Stimulated activated naive B cell treated with anti-CD40 and anti-IgM and Interleukin-4, amounts not matched to agents 10 μg/mL and 1 μg/mL and 100 μg/mL, for 72 hours (primary cell): ENCODE results near the gene RBBP8.
A peak's percentile ranks its signal among the peaks of the same experiment; 100 is the strongest.
"Not testable (repeated sequence)": the region's sequence is repeated elsewhere in the genome, so short reads cannot be mapped to it uniquely, and the experiment has no call there.

ENCODE experiments used
- ATAC-seq, 2 donors: fragments of 150-1000 bp; cut with Tn5 transposase; replicated peaks; 2 replicates each; pipeline ENCODE4 v1.10.0; 2021; ENCODE audit warnings: moderate library complexity in 1 of 2
- DNase-seq: peaks from one replicate; pipeline ENCODE4 v3.0.0; 2021
- H3K27ac Mint-ChIP-seq: one replicate; pipeline ENCODE4 v1.8.0; 2022; ENCODE audit warnings: mild to moderate bottlenecking, mixed read lengths
- H3K27me3 Mint-ChIP-seq, 2 donors: one replicate each; pipeline ENCODE4 v1.8.0; 2022; ENCODE audit warnings: mixed read lengths in 2 of 2
- H3K36me3 Mint-ChIP-seq, 2 donors: one replicate each; pipeline ENCODE4 v1.8.0; 2022; ENCODE audit warnings: mixed read lengths in 2 of 2, mild to moderate bottlenecking in 1 of 2
- H3K4me1 Mint-ChIP-seq, 2 donors: one replicate each; pipeline ENCODE4 v1.8.0; 2022; ENCODE audit warnings: mixed read lengths in 2 of 2, mild to moderate bottlenecking in 1 of 2
- H3K4me3 Mint-ChIP-seq, 2 donors: one replicate each; pipeline ENCODE4 v1.8.0; 2022; ENCODE audit warnings: mild to moderate bottlenecking in 2 of 2, mixed read lengths in 2 of 2, moderate library complexity in 1 of 2
- H3K9me3 Mint-ChIP-seq, 2 donors: one replicate each; pipeline ENCODE4 v1.8.0; 2022; ENCODE audit warnings: mixed read lengths in 2 of 2, mild to moderate bottlenecking in 1 of 2

The RBBP8 gene

DNA sequence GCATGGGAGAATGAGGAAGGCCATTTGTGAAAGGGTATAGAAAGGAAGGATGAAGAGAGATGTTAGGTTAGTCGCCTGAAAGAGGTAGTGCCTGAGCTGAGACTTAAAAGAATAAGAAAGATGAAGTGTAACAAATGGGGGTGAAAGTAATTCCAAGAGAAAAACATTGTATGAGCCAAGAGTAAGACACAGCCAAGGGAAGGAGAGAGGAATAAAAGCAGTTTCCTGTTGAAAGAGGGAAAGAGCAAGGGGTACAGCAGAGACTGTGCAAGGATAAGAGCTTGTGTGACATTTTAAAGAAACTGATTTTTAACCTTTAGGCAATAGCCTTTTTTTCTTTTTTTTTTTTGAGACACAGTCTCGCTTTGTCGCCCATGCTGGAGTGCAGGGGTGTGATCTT is 4.8 kb upstream of the RBBP8 start:
- DNase-seq (no peak), ATAC-seq (no peak)
- H3K36me3 Mint-ChIP-seq: no peaks in the 10 kb centered on the region
- H3K9me3 Mint-ChIP-seq: no peaks in the 10 kb centered on the region
- H3K4me1 Mint-ChIP-seq: peaks cover 5 to 7% of the 10 kb centered on the region in 2 donors
- no peak overlapping the region for H3K4me3 Mint-ChIP-seq
- H3K27me3 Mint-ChIP-seq: no peaks in the 10 kb centered on the region
- no peak overlapping the region for H3K27ac Mint-ChIP-seq

DNA sequence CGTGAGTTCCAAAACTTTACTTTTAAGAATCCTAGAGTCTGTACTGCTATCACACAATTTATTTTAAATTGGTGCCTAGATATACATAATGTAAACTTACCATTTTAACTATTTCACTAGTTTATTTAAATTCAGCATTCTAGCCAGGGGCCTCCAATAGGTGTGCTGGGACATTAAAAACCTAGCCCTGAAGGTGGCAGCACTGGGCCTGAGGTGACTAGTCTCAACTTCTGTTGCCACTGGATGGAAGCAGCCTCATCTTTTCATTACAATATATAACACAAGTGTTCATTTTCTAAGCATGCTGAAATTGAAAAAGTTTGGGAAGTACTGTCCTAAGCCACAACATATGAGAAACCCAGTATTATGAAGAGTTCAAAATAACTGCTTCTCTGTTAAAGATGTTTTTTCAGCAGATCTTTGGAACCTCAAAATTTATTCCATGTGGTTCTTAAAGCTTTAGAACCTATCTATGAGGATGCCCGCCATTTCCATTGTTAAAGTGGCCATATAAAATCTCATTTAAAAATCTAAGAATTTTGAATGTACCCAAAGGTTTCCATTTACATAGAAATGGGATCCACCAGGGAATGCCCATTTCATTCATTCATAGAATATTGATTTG is 2.9 kb upstream of the RBBP8 start:
- DNase-seq: peak; percentile 53
- no peak overlapping the region for H3K27ac Mint-ChIP-seq
- ATAC-seq: peak; percentile 33 to 45
- no peaks in the 10 kb centered on the region for H3K36me3 Mint-ChIP-seq
- H3K4me1 Mint-ChIP-seq: peaks cover 13 to 16% of the 10 kb centered on the region in 2 donors
- H3K4me3 Mint-ChIP-seq: no peak overlapping the region
- H3K27me3 Mint-ChIP-seq: no peaks in the 10 kb centered on the region
- H3K9me3 Mint-ChIP-seq: no peaks in the 10 kb centered on the region

DNA sequence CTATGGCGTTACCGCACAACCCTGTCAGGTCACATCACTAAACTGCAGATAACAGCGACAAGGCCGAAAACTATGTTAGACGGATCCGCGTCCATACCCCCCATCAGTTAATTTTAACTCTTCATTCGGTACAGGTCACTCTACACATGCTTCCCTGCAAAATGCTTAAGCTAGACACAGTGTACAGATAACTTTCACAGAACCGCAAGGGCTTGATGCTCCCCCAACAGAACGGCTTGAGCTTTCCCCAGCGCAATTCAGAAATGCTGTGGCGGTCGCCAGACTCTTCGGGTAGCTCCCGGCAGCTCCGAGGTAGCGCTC is 283 bp upstream of the RBBP8 start:
- H3K4me3 Mint-ChIP-seq: peak overlapping the region; percentile 87 to 93
- H3K9me3 Mint-ChIP-seq: no peaks in the 10 kb centered on the region
- no peaks in the 10 kb centered on the region for H3K27me3 Mint-ChIP-seq
- H3K36me3 Mint-ChIP-seq: peaks cover 4 to 5% of the 10 kb centered on the region in 2 donors
- H3K27ac Mint-ChIP-seq: peak overlapping the region; percentile 97
- peaks cover 13 to 16% of the 10 kb centered on the region in 2 donors for H3K4me1 Mint-ChIP-seq
- ATAC-seq: peak; percentile 54 to 57
- DNase-seq: no peak

DNA sequence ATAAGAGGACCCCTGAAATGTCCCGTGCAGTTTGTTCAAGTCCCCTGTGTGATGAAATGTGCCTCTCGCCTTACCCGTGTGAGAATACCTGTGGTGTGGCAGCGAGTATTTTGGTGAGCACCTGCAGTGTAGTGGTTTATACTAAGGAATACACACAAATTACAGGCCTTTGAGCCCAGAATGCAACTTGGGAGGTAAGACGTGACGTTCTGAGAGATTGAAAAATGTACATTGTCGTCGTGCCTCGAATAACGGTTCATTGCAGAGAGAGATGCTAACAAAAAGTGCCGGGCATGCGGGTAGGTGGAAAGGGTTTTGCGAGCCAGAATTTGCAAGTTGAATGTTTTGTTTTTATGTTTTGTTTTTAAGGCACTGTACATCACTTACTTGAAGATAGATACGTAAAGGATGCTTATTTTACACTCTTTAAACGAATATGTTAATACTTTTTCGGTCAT is 867 bp downstream of the RBBP8 start:
- H3K27ac Mint-ChIP-seq: peak overlapping the region; percentile 97
- peak overlapping the region; percentile 87 to 93 for H3K4me3 Mint-ChIP-seq
- no peaks in the 10 kb centered on the region for H3K9me3 Mint-ChIP-seq
- H3K36me3 Mint-ChIP-seq: peaks cover 13% of the 10 kb centered on the region in 2 donors
- no peaks in the 10 kb centered on the region for H3K27me3 Mint-ChIP-seq
- ATAC-seq: peak; percentile 31 to 41
- H3K4me1 Mint-ChIP-seq: peaks cover 11 to 17% of the 10 kb centered on the region in 2 donors
- DNase-seq: no peak

DNA sequence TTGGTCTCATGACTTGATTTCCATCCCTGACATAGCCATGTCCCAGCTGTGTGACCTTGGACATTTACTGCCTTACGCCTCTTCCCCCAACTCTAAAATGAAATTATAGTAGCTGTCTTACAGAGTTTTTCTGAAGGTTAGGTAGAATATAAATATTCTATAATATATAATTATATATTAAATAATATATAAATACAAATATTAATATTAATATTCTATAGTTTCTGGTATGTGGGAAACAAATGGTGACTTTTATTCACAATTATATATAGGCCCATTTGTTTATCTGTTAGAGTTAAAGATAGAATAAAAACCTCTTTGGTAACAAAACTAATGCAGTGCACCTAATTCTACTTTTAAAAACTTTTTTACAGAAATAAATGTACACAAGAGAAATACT is 1.7 kb downstream of the RBBP8 start:
- H3K27ac Mint-ChIP-seq: no peak overlapping the region
- DNase-seq: no peak
- H3K4me1 Mint-ChIP-seq: peaks cover 12 to 25% of the 10 kb centered on the region in 2 donors
- no peak for ATAC-seq
- H3K4me3 Mint-ChIP-seq: peak overlapping the region; percentile 61 to 75
- peaks cover 18 to 20% of the 10 kb centered on the region in 2 donors for H3K36me3 Mint-ChIP-seq
- H3K9me3 Mint-ChIP-seq: no peaks in the 10 kb centered on the region
- H3K27me3 Mint-ChIP-seq: no peaks in the 10 kb centered on the region

DNA sequence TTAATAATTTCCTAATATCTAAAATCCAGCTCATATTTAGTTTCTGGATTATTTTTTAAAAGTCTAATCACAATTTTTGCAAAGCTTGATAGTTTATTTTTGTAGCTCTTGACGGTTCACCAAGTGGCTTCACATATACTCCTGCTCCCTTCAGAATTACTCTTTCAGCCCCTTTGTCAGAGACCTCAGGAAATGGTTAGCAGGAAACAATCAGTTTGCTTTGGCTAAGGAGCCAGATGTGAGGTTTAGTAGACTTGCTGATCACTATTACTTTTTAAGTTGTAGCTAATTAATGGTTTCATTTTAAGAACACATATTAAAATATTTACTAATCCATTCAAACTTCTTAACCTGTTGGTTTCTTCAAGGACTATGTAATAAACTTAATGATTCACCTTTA is 2.3 kb downstream of the RBBP8 start:
- ATAC-seq (no peak), DNase-seq (no peak)
- Mint-ChIP-seq H3K36me3 (peaks cover 21 to 23% of the 10 kb centered on the region in 2 donors), H3K27me3 (no peaks in the 10 kb centered on the region), H3K27ac (no peak overlapping the region), H3K9me3 (no peaks in the 10 kb centered on the region), H3K4me3 (no peak overlapping the region), H3K4me1 (peaks cover 13 to 28% of the 10 kb centered on the region in 2 donors)

DNA sequence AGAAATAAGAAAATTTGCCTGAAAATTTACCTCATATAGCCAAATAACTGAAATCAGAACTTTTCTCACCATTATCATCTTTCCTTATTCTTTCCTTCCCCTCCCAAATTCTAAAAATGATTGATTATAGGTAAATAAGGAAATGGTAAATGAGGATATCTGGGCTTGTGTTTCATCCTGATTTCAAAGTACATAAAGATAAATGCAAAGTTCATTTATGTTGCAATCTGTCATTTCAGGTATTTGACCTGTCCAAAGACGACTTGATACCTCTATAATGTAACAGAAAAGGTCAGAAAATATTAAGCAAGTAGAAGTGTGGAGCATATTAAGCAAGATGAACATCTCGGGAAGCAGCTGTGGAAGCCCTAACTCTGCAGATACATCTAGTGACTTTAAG is 3.4 kb downstream of the RBBP8 start:
- H3K27ac Mint-ChIP-seq: no peak overlapping the region

DNA sequence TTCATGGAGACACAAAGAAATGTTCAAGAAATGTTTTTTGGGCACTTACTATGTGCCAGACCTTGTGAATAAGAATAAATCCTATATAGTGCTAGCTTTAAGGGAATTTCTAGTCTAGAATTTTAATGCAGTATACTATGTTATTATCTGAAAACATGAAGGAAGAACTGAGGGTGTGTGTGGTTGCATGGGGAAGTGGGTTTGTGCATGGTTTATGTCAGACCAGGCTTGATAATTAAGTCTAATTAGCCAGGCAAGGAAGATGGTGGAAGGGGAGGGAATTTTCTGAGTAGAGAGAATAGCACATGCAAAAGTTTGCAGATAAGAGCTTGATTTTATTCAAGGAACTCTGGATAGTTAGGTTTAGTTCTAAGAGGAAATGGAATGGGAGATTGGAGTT is 6.5 kb downstream of the RBBP8 start:
- peaks cover 5 to 12% of the 10 kb centered on the region in 2 donors for H3K4me1 Mint-ChIP-seq
- peak in 1 of 2 donors; percentile 55 for ATAC-seq
- H3K36me3 Mint-ChIP-seq: peaks cover 21 to 23% of the 10 kb centered on the region in 2 donors
- DNase-seq: no peak
- H3K27ac Mint-ChIP-seq: no peak overlapping the region
- no peaks in the 10 kb centered on the region for H3K27me3 Mint-ChIP-seq
- no peaks in the 10 kb centered on the region for H3K9me3 Mint-ChIP-seq
- no peak overlapping the region for H3K4me3 Mint-ChIP-seq

More for the DNA sequence above, 3.4 kb downstream of the RBBP8 start:
- H3K4me1 Mint-ChIP-seq: peaks cover 13 to 28% of the 10 kb centered on the region in 2 donors
- DNase-seq (no peak), ATAC-seq (no peak)
- no peaks in the 10 kb centered on the region for H3K27me3 Mint-ChIP-seq
- H3K4me3 Mint-ChIP-seq: no peak overlapping the region
- H3K36me3 Mint-ChIP-seq: peaks cover 21 to 23% of the 10 kb centered on the region in 2 donors
- no peaks in the 10 kb centered on the region for H3K9me3 Mint-ChIP-seq

DNA sequence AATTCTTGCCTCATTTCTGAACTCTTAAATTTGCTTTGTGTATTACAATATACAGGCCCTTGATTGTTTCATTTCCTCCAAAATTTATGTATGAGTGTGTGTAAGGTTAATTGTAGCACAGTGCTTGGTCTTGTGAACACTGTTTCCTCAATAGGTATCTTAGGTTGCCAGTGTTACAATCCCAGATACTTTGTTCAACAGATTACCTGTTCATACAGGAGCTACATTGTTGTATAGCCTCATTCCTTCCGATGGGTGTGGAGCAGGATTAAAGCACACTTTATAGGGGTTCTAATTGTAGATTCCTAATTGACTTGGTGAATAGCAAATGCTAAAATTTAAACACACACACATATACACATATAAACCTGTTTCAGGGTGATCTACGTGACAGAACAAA is 10.7 kb downstream of the RBBP8 start:
- ATAC-seq (no peak), DNase-seq (no peak)
- no peak overlapping the region for H3K27ac Mint-ChIP-seq
- H3K9me3 Mint-ChIP-seq: no peaks in the 10 kb centered on the region
- no peaks in the 10 kb centered on the region for H3K27me3 Mint-ChIP-seq
- no peak overlapping the region for H3K4me3 Mint-ChIP-seq
- peaks cover 7 to 11% of the 10 kb centered on the region in 2 donors for H3K36me3 Mint-ChIP-seq
- H3K4me1 Mint-ChIP-seq: peaks cover 4 to 12% of the 10 kb centered on the region in 2 donors

DNA sequence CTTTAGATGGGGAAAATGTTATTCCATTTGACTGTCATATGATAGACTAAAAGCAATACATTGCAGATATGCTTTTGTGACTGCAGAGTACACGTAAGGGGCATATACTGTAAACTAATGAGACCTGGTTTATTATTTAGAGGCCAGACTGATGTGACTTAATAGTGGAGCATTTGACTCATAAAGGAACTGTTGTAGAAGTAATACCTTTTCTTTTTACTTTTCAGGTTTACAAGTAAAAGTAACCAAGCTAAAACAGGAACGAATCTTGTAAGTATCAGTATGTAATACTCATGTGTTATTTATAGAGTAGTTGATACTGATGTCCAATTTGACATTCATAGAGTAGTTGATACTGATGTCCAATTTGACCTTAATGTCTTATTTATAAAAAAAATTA is 13.1 kb downstream of the RBBP8 start:
- H3K9me3 Mint-ChIP-seq: no peaks in the 10 kb centered on the region
- no peak overlapping the region for H3K4me3 Mint-ChIP-seq
- ATAC-seq (peak; percentile 10 to 22), DNase-seq (no peak)
- H3K27me3 Mint-ChIP-seq: no peaks in the 10 kb centered on the region
- no peak overlapping the region for H3K27ac Mint-ChIP-seq
- H3K36me3 Mint-ChIP-seq: peaks cover 9 to 13% of the 10 kb centered on the region in 2 donors
- peaks cover 0 to 3% of the 10 kb centered on the region in 2 donors for H3K4me1 Mint-ChIP-seq

DNA sequence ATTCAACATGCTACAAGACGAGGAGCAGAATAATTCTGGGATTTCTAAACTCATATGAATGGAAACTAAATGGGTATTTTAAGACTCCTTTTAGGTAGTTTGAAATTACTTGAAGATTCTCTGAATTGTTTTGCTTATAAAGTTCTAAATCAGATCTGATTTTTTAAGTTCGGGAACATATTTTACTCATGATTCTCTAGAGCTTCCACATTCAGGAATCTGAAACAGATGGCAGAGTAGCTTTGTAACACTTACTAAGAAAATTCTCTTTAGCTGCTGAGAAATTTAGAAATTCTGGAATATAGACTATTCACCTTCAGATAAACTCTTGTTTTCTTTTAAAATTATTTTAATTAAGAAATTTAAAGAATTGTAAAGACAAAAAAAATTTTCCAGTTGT is 13.7 kb downstream of the RBBP8 start:
- Mint-ChIP-seq H3K27ac (no peak overlapping the region), H3K9me3 (no peaks in the 10 kb centered on the region), H3K4me3 (no peak overlapping the region), H3K36me3 (peaks cover 10 to 18% of the 10 kb centered on the region in 2 donors), H3K4me1 (peaks cover 2 to 9% of the 10 kb centered on the region in 2 donors), H3K27me3 (no peaks in the 10 kb centered on the region)
- ATAC-seq (no peak), DNase-seq (no peak)

DNA sequence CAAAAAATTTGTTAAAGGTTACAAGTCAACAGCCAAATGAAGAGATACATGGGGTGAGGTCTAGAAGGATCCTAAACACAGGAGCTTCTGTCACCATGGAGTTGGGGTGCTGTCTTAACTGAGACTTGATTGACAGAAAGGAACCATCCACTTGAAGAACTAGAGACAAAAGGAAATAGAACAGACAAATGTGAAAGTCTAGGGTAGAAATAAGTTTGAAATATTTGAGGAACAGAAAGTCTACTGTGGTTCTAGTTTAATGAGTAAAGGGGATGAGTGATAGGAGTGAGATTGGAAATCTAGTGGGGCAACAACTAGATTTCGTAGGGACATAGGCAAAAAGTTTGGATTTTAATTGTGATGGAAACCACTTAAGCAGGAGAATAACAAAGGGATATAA is 18.7 kb downstream of the RBBP8 start:
- Mint-ChIP-seq H3K36me3 (peaks cover 42 to 55% of the 10 kb centered on the region in 2 donors), H3K9me3 (no peaks in the 10 kb centered on the region), H3K27ac (no peak overlapping the region), H3K4me1 (peaks cover 9 to 36% of the 10 kb centered on the region in 2 donors), H3K27me3 (no peaks in the 10 kb centered on the region), H3K4me3 (no peak overlapping the region)
- DNase-seq (no peak), ATAC-seq (peak; percentile 46 to 53)

DNA sequence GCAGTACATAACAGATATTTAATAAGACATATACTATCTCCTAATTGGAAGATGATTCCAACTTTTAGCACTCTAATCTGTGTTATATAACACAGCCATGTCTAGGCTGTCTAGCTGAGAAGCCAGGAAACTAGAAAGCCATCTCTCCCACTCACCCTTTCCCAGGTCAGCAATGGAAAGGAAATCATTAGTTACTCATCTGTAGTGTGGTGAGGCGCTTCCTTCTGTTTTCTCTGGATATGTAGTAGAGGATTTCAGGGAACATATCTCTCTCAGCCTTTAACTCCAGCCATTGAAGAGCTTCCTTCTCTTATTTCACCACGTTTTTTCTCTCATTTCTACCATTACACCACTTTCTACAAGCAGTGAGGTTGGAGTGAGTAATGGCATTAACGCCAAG is 19.4 kb downstream of the RBBP8 start:
- no peak for ATAC-seq
- Mint-ChIP-seq H3K36me3 (peaks cover 42 to 55% of the 10 kb centered on the region in 2 donors), H3K4me1 (peaks cover 9 to 36% of the 10 kb centered on the region in 2 donors)

DNA sequence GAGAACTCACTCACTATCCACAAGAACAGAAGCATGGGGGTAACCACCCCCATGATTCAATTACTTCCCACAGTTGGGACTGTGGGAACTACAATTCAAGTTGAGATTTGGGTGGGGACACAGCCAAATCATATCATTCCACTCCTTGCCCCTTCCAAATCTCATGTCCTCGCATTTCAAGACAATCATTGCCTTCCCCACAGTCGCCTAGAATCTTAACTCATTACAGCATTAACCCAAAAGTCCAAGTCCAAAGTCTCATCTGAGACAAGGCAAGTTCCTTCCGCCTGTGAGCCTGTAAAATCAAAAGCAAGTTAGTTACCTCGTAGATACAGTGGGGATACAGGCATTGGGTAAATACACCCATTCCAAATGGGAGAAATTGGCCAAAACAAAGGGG is 20.9 kb downstream of the RBBP8 start:
- not testable (repeated sequence) for H3K4me3 Mint-ChIP-seq, H3K27ac Mint-ChIP-seq, H3K9me3 Mint-ChIP-seq, ATAC-seq, H3K27me3 Mint-ChIP-seq, DNase-seq
- peaks cover 9 to 36% of the 10 kb centered on the region in 2 donors for H3K4me1 Mint-ChIP-seq
- peaks cover 42 to 60% of the 10 kb centered on the region in 2 donors for H3K36me3 Mint-ChIP-seq

More for the DNA sequence above, 19.4 kb downstream of the RBBP8 start:
- Mint-ChIP-seq H3K27me3 (no peaks in the 10 kb centered on the region), H3K4me3 (no peak overlapping the region), H3K9me3 (no peaks in the 10 kb centered on the region), H3K27ac (no peak overlapping the region)
- no peak for DNase-seq

DNA sequence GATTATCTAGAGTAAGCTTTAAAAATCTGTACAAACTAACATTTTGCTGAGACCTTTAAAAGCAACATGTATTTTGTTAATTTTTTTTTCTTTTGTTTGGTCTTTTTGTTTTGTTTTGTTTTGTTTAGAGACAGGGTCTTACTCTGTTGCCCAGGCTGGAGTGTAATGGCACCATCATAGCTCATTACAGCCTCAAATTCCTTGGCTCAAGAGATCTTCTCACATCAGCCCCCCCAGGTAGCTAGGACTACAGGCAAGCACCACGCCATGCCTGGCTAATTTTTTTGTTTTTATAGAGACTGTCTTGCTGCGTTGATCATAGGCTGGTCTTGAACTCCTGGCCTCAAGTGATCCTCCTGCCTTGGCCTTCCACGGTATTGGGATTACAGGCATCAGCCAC is 23.1 kb downstream of the RBBP8 start:
- no peak for DNase-seq
- H3K36me3 Mint-ChIP-seq: peaks cover 40 to 56% of the 10 kb centered on the region in 2 donors
- ATAC-seq: no peak
- no peaks in the 10 kb centered on the region for H3K27me3 Mint-ChIP-seq
- H3K9me3 Mint-ChIP-seq: no peaks in the 10 kb centered on the region
- H3K4me1 Mint-ChIP-seq: peaks cover 9 to 32% of the 10 kb centered on the region in 2 donors
- H3K27ac Mint-ChIP-seq: no peak overlapping the region
- no peak overlapping the region for H3K4me3 Mint-ChIP-seq
